A204.1 (cell line): ENCODE measurements around the gene RPL10A.
"Not testable (repeated sequence)": the region's sequence is repeated elsewhere in the genome, so short reads cannot be mapped to it uniquely, and the experiment has no call there.

Experiments
- FAIRE-seq: peaks from 2 replicates; lab custom pipeline; 2012; peaks lifted over from hg19 to GRCh38; lab: Jason Lieb, UNC

RPL10A gene

DNA sequence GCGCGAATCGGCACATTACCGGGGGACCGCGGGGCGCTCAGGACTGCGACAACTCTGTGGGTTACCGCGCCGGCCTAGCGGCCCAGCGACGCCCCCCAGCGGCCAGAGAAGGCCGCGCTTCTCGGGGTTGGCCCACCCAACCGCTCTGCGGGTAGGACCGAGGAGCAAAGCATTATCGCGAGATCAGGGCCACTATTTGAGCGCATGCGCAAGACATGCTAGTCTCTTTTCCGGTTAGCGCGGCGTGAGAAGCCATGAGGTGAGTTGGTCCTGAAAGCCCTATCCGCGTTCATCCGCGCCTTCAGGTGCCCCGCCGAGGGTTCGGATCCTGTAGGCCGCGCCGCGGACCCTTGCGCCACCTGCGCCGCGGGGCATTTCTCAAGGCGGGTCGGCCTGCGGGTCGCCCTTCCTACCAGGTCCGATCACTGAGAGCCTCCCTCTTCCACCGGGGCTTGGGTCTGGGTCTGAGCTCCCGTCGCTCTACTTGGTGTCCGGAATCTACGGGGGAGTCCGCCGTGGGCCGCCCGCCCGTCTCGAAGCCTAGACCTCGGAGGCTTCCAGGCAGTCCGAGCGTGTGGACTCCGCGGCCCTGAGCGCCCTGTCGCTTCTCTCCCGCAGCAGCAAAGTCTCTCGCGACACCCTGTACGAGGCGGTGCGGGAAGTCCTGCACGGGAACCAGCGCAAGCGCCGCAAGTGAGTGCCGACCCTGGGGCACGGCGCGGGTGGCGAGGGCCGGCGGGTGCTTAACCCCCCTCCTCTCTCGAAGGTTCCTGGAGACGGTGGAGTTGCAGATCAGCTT, at the start of gene RPL10A:
Gene RPL10A, plus strand, starts transcription at position 221 of the 799 bp plus-strand sequence. Its CDS starts 34 bp downstream, at position 255.
- no peak for FAIRE-seq

DNA sequence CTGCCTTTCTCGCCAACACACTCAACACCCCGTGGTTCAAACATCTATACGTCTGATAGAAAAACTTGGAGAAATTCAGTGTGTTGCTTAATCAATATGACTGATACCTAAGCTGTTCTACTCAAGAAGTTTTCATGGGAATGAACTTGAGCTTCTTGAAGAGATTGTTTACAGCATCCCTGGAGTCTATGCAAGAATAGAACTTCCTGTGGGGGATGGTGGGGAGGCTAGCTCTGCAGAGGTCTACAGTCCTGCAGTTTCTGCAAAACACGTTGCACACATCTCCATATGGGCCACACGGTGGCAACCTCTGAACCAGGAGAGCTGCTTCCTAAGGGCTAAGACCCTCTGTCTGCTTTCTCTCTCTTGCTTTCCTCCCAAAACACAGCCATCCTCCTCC, 48.8 kb upstream of the RPL10A start:
- FAIRE-seq, result no peak

DNA sequence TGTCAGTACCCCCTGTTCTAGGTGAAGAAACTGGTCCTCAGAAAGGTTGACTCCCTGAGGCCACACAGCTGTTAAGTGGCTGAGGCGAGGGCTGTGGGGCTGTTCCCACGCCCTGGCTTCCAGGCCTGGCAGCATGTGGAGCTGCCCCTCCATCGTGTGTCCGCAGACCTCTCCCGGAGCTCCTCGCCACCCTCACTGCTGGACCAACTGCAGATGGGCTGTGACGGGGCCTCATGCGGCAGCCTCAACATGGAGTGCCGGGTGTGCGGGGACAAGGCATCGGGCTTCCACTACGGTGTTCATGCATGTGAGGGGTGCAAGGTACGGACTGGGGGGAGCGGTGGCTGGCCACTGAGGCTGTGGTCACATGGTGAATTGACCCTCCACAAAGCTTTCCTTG, 48.2 kb upstream of the RPL10A start:
- FAIRE-seq, result no peak

DNA sequence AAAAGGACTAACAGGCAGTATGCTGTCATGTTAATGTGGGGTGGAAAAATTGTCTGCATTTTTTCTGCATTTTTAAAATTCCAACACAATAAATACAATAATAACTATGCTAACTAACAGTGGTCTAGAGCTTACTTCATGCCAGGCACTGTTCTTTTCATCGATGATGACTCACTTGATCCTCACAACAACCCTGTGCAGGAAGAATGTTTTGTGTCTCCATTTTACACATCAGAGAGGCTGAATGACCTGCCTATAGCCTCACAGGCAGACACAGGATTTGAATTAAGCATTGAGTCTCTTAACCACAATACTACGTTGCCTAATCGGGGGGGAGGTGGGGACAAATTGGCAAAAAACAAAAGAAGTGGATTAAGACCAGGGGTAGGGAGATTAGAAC, 42.9 kb upstream of the RPL10A start:
- no peak for FAIRE-seq

DNA sequence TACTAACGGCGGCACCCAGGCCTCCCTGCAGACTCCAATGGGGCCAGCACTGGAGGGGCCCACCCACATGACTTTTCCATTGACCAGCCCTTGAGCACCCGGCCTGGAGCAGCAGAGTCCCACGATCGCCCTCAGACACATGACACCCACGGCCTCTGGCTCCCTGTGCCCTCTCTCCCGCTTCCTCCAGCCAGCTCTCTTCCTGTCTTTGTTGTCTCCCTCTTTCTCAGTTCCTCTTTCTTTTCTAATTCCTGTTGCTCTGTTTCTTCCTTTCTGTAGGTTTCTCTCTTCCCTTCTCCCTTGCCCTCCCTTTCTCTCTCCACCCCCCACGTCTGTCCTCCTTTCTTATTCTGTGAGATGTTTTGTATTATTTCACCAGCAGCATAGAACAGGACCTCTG, 42.1 kb upstream of the RPL10A start:
- FAIRE-seq, result no peak

DNA sequence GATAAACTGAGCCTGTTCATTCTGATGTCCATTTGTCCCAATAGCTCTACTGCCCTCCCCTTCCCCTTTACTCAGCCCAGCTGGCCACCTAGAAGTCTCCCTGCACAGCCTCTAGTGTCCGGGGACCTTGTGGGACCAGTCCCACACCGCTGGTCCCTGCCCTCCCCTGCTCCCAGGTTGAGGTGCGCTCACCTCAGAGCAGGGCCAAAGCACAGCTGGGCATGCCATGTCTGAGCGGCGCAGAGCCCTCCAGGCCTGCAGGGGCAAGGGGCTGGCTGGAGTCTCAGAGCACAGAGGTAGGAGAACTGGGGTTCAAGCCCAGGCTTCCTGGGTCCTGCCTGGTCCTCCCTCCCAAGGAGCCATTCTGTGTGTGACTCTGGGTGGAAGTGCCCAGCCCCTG, 40.8 kb upstream of the RPL10A start:
- FAIRE-seq, result no peak

DNA sequence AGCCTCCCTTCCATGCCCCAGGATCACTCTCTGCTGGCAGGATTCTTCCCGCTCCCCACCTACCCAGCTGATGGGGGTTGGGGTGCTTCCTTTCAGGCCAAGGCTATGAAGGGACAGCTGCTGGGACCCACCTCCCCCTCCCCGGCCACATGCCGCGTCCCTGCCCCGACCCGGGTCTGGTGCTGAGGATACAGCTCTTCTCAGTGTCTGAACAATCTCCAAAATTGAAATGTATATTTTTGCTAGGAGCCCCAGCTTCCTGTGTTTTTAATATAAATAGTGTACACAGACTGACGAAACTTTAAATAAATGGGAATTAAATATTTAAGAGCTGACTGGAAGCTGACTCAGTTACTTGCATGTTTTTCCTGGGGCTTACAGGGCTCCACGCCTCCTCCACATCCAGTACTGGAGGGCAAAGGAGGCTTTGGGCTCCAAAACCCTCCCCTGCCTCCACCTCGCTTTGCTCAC, 40.3 kb upstream of the RPL10A start:
- FAIRE-seq, result no peak

DNA sequence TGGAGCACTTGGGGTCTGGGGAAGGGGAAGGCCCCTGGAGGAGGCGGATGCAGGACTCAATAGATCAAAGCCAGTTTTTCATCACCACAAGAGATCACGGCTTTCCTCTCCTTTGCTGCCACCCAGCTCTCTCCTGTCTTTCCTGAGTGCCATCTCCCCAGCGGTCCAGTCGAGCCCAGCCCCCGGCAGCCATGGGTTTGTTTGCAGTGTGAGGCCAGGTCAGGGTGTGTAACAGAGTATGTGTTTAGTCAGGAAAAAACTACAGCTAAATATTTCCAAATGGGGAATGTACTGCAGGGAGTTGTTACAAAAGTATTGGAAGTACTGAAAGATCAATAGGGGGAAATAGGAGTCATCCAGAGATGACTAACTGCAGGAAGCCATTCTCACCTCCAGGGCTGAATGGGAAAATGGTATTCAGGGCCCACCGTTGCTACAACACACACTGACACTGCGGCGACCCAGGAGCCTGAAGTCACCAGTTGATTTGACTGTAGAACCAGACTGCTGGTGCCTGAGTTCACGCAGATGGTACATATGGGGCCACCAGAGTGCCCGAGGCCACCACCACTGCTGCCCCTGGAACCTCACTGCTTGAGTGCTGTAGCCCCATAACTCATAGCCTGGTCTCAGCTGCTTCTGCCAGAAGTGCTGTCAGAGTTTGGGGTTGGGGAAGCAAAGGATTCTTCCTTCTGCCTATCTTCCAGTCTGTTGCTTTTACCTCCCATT, 39.6 kb upstream of the RPL10A start:
- no peak for FAIRE-seq

DNA sequence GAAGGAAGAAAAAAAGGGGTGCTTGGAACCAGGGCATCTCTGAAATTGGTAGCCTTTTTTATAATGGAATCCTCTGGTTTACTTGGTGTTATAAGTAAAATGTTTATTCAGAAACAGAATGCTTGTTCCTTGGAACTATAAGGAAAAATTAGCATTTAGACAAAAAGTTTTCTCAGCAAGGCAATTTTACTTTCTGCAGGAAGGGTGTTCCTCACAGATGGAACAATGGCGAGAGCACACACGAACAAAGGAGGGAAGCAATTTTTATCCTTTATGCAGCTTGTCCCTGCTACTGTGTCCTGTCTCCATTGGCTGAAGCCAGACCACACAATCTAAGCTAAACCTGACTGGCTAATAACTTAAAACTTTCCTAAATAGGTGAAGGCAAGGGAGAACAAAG, 38.7 kb upstream of the RPL10A start:
- no peak for FAIRE-seq

DNA sequence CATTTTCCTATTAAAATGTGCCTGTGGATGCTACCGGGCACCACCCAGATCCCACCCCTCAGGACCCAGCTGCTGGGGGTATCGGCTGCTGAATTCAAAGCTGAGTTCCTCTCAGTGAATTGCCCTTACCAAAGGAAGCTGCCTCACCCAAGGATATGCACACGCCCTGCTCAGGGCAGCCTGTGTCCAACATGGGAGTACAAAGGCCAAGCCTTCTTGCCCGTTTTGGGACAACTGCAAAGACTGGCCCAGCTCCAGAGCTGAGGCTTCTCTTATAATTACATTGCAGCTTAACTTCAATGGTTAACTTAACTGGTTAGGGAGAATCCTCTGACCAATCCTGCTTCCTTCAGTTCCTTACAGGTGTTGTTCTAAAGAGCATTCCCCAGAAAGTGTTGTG, 35.9 kb upstream of the RPL10A start:
- FAIRE-seq, result no peak

DNA sequence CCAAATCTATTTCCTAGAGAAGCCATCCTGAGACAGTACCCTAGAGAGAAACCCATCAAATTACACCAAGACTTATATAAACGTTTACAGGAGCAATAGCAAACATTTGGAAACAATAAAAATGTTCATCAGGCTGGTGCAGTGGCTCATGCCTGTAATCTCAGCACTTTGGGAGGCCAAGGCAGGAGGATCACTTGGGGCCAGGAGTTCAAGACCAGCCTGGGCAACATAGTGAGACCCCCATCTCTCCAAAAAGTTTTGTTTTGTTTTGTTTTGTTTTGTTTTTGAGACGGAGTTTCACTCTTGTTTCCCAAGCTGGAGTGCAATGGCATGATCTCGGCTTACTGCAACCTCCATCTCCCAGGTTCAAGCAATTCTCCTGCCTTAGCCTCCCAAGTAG, 35.5 kb upstream of the RPL10A start:
- not testable (repeated sequence) for FAIRE-seq

DNA sequence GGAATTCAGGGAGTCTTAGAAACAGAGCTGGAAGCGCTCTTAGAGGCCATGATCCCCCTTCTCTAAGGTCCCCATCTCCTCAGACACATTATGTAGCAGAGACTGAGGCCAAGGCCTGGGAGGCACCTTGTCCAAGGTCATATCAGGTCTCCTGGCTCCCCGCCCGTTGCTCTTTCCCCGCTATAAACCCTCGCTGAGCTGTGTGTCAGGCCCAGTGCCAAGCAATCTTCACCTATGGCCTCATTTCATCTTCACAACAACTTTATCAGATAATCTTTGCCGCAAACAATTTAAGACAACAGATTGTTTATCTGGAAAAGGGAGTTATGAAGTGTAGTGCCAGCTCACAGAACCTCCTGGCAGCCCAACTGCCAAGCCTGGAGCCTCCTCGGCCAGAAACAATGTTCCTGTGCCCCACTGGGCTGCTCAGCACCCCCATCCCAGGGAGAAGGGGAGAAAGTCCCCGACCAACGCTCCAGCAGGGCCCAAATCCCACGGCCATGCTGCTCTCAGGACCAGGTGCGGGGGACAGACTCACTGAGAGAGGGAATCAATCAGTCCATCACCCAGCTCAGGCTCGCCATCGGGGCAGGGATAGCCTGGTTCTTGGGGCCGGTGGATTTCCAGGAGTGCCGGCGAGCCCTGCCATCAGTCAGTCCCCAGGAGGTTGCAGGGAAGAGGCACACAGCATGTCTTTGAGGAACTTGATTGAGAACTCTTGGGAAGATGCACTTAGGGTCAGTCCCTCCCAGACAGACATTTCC, 32.9 kb upstream of the RPL10A start:
- no peak for FAIRE-seq

DNA sequence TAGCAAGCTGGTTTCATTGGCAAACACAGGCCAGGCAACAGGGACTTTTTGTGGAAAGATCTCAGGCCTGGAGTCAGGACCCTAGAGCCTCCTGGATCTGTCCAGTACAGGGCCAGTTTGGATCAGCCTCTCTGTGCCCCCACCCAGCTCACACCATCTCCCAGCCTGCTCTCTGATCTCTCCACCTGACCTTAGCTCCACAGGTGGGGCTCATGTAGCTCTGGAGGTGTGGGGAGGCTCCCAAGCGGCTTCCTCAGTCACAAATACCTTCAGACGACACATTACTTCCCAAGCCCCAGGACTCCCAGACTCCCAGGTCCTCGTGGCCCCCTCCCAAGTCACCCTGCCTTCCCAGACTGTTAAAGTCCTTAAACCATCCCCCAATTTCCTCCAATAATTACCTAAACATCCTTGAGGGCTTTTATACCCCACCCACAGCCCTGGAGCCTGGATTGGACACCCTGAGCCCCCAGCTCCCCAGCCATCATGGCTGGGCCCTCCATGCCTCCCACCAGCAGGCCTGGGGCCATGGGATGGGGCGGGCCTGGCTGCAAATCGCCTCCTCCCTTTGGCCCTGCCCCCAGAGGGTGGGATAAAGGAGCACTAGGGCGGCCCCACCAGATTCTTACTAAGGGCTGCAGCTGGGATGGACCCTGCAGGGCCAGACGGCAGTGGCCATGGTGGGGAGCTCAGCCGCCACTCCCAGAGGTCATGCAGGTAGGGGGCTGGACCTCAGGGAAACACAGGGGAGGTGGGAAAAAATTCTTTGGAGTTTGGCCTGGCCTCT, 31.9 kb upstream of the RPL10A start:
- FAIRE-seq, result no peak

DNA sequence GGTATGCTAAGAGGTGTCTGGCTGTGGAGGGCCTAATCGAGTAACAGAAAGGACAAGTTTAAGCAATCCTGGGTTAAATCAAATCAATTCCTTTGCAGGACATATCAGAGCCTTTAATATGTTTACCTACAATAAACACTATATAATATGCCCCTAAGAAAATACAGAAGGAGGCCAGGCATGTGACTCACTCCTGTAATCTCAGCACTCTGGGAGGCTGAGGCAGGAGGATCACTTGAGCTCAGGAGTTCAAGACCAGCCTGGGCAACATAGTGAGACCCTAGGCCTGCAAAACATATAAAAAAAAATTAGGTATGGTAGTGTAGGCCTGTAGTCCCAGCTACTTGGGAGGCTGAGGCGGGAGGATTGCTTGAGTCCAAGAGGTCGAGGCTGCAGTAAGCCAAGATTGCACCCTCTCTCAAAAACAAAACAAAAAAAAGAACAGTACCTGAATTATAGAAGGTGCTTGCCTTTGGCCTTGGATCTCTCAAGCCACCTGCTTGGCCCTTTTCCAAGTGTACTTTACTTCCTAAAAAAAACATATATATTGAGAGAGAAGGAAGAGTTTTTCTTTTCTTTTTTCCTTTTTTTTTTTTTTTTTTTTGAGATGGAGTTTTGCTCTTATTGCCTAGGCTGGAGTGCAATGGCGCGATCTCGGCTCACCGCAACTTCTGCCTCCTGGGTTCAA, 29.7 kb upstream of the RPL10A start:
- not testable (repeated sequence) for FAIRE-seq

DNA sequence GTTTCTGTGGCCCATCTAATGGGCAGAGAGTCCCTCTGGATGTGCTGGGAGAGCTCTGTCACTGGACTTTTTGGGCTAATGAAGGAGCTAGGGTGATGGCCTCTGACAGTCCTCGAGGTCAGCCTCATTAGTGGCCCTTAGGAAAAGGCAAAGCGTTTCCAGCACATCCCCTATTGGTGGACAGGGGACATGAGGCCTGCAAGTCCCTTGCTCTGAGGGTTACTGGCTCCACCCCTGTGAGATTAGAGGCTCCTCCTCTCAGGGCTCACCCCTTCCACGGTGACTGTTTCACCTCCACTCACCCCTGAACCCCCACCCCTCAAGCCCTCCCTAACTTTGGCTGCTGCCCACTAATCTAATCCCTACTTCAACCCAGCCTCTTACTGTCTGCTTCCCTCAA, 28.9 kb upstream of the RPL10A start:
- no peak for FAIRE-seq

DNA sequence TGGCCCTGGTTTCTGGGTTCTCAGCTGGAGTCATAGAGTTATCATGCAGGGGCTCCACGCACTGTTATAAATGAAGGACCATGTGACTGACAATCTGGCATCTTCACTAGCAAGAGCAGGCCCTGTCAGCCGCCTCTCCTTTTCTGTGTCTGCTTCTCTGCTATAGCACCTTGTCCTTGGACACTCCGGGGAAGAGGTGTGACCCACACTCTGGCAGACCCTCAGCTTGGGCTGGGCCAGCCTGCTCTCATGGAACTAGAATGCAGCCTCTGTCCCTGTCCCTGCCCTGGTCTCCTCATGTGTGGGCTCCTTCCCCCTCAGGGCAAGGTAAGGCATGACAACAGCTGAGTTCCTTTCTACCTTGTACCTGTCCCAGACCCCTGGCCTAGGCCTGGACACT, 27.0 kb upstream of the RPL10A start:
- FAIRE-seq, result no peak

DNA sequence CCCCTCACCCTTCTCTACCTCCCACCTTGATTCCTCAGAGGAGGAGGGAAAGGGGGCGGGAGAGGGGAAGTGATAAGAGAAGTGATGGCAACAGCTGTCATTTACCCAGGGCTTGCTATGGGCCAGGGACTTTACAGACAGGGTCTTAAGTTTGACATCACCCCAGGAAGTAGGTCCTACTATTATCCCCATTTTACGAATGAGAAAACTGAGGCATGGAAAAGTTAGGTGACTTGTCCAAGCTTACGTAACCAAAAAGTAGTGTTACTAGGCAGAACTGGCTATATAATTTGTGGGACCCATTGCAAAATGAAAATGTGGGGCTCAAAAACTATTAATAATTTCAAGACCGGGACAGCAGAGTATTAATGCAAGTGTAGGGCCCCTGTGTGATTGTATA, 26.6 kb upstream of the RPL10A start:
- FAIRE-seq, result no peak

DNA sequence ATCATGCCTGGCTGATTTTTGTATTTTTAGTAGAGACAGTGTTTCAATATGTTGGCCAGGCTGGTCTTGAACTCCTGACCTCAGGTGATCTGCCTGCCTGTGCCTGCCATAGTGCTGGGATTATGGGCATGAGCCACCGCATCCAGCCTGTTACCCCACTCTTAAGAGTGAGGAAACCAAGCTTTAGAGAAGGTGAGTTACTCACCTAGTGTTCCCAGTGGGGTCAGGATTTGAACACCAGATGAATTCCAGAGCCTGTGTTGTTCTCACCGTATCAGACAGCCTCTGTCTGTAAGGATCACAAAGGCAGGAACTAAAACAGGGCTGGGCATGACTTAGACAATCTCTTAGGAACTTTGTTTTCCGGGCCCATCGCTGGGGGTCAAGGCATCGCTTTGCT, 25.5 kb upstream of the RPL10A start:
- FAIRE-seq, result no peak

DNA sequence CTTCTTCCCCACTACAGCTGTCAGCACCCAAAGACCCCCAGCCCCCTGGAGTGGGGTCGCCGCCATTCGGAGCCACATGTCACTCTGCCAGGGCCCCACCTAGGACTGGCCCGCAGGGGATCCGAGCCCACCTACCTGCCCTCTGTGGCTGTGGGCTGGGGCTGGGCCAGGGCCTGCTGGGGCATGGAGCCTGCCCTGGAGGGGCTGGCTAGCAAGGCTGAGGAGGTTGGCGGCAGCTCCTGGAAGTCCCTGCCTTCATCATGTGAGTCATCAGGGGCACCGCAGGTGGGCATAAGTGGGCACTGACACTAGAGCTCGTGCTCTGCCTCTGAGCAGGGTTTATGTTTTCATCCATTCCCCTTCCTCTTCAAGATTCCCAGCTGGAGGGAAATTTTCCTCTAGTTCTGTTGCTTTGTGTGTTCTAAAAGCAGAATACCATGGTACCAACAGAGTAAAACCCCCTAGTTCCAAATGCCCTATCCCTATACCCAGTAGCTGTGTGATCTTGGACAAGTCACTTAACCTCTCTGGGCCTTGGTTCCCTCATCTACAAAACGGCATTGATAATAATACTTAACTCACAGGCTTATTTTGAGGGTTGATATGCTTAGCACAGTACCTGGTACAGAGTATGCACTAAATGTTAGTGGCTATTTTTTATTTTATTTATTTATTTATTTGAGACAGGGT, 24.7 kb upstream of the RPL10A start:
- no peak for FAIRE-seq

DNA sequence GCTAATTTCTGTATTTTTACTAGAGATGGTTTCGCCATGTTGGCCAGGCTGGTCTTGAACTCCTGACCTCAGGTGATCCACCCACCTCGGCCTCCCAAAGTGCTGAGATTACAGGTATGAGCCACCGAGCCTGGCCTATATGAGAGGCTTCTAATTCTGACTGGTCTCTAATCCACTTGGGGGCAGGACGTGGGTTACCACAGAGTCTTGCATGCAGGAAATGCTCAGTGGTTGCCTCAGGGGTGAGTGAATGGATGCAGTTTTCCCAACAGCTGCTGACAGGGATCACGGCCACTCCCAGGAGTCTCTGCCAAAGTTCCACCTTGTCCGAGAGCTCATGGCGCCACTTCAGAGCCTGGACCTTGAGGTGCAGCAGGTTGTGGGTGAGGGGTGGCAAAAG, 22.5 kb upstream of the RPL10A start:
- no peak for FAIRE-seq

DNA sequence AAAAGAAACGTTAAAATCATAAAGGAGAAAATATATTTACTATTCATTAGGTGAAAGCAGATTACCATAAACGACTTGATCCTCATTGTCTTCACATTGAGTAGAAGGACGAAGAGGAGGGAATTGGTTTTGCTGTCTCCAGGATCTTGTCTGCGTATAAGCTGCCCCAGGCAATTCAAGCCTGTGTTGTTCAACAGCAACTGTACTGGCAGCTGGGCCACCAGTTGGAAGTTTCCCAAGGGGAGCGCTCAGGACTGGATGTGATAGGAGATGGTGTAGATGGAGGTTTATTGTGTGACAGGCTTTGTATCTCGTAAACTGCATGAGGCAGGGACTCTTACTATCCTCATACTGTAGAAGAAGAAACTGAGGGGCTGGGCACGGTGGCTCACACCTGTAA, 20.0 kb upstream of the RPL10A start:
- FAIRE-seq, result no peak
